ENCODE results near the gene TAS1R3. TPM values are rescaled to one million over a fixed set of nuclear protein-coding genes. Genes with fewer than 3 reads are reported as not detected.

Gene TAS1R3
- total RNA-seq, 1 experiment from 2014 or later = 0.28 TPM

DNA sequence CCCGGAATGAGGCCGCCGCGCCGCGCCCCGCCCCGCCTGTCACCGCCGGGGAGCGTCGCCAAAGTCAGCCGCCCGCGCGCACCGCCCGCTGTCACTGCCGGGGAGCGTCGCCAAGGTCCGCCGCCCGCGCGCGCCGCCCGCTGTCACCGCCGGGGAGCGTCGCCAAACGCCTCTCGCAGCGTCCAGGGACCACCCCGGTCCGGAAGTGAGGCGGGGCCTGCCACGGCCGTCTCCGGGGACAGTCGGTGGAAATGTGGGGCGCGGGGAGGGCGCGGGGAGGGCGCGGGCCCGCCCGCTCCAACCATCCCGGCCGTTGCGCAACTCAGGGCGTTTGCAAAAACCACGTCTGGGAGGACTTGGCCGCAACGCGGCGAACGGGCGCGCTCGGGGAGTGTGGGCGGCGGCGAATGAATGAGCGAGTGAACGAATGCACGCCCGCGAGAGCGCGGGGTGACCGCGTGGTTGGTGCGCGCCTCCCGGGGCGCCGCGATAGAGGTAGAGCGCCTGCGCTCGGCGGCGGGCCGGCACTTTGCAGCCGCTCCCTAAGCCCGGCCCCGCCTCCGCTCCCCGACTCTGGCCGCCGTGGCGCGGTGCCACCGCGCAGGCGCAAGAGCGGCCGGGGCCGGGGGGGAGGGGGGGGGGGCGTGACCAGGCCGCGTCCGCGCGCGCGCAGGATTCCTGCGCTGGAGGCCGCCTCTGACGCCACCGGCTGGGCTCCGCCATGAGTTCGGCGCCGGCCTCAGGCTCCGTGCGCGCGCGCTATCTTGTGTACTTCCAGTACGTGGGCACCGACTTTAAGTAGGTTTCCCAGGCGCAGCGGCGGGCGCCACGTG lies 22.9 kb upstream of the TAS1R3 start, which contains the start of the genes ACAP3 and PUSL1:
ACAP3 (minus strand) TSS at position 8 of the 833 bp plus-strand sequence. CDS start 115 bp downstream, outside the sequence.
PUSL1 (plus strand) TSS at position 675 of the 833 bp plus-strand sequence; CDS start at position 722, 47 bp downstream.
- no peak within 1 kb of the TSS for H2BK20ac ChIP-seq (ENCODE audit: low read depth, low read length, poor library complexity, severe bottlenecking)
- H3K27ac ChIP-seq (ENCODE audit: insufficient read length, low read depth, low read length) = no peak within 1 kb of the TSS
- H2AFZ ChIP-seq (ENCODE audit: low read length) = no peak within 1 kb of the TSS
- no peak within 1 kb of the TSS for H2BK120ac ChIP-seq (ENCODE audit: low read depth, low read length, poor library complexity, severe bottlenecking)
- TF ChIP-seq, protein P1, sequence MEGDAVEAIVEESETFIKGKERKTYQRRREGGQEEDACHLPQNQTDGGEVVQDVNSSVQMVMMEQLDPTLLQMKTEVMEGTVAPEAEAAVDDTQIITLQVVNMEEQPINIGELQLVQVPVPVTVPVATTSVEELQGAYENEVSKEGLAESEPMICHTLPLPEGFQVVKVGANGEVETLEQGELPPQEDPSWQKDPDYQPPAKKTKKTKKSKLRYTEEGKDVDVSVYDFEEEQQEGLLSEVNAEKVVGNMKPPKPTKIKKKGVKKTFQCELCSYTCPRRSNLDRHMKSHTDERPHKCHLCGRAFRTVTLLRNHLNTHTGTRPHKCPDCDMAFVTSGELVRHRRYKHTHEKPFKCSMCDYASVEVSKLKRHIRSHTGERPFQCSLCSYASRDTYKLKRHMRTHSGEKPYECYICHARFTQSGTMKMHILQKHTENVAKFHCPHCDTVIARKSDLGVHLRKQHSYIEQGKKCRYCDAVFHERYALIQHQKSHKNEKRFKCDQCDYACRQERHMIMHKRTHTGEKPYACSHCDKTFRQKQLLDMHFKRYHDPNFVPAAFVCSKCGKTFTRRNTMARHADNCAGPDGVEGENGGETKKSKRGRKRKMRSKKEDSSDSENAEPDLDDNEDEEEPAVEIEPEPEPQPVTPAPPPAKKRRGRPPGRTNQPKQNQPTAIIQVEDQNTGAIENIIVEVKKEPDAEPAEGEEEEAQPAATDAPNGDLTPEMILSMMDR (conservative IDR thresholded peaks at IDR 0.05) = no peak
- no peak within 1 kb of the TSS for H3K18ac ChIP-seq (ENCODE audit: insufficient read length, low read depth, low read length)
- H2BK5ac ChIP-seq (ENCODE audit: insufficient read length, low read length) = no peak within 1 kb of the TSS
- H3K23ac ChIP-seq (ENCODE audit: insufficient read length, low read depth, low read length) = no peak within 1 kb of the TSS
- peaks cover 5% of the 10 kb centered on the region; the same call in 1 of the 2 replicates for H3K4me1 ChIP-seq (ENCODE audit: insufficient read depth, low read length)
- peak within 1 kb of the TSS; percentile 80 to 86 for H3K4me3 Mint-ChIP-seq
- H3K9ac ChIP-seq (ENCODE audit: extremely low read depth, insufficient read length, low read length) = peak within 1 kb of the TSS; percentile 33
- no peak within 1 kb of the TSS for H3T11ph ChIP-seq (ENCODE audit: low read length)
- WGBS (ENCODE audit: extremely low coverage, insufficient read length, low lambda C conversion rate) = no CpG with 5 or more reads among the region's 131 CpGs
- H4K5ac ChIP-seq (ENCODE audit: insufficient read length, low read depth, low read length) = no peak within 1 kb of the TSS
- no peak within 1 kb of the TSS for H2BK12ac ChIP-seq (ENCODE audit: insufficient read length, low read depth, low read length)
- H4K8ac ChIP-seq (replicated peaks; ENCODE audit: insufficient read length, low read depth, low read length) = no peak within 1 kb of the TSS
- no peaks in the 10 kb centered on the region for H4K20me1 ChIP-seq (ENCODE audit: control insufficient read depth, insufficient read depth, insufficient read length)
- no peak within 1 kb of the TSS for H3K56ac ChIP-seq (ENCODE audit: insufficient read length, low read depth, low read length)
- no peaks in the 10 kb centered on the region; a peak in 1 of 5 replicates for H3K9me3 Mint-ChIP-seq
- H3K36me3 Mint-ChIP-seq (ENCODE audit: insufficient read depth in 1 of 3, low read depth in 3 of 3) = peaks cover 0 to 18% (median 12%) of the 10 kb centered on the region in 3 experiments; a peak in 6 of 7 replicates
- peak within 1 kb of the TSS in 1 of 3 experiments; percentile 77; a peak in 1 of 7 replicates for H3K27ac Mint-ChIP-seq
- peak; percentile 83 for DNase-seq
- H3K4me1 Mint-ChIP-seq = peaks cover 18 to 31% of the 10 kb centered on the region in 2 experiments
- H3K27me3 ChIP-seq (ENCODE audit: insufficient read depth, low read length) = no peaks in the 10 kb centered on the region
- no peak within 1 kb of the TSS for H2BK15ac ChIP-seq (ENCODE audit: low read depth, low read length)
- no peaks in the 10 kb centered on the region for H3K79me1 ChIP-seq (ENCODE audit: insufficient read depth, low read depth, low read length, poor library complexity, severe bottlenecking)
- H4K91ac ChIP-seq (ENCODE audit: insufficient read length, low read depth, low read length) = no peak within 1 kb of the TSS
- no peak within 1 kb of the TSS for H2AK5ac ChIP-seq (ENCODE audit: insufficient read length, low read length)
- H3K27me3 Mint-ChIP-seq (ENCODE audit: low read depth) = peaks cover 3% of the 10 kb centered on the region; the same call in 1 of the 2 replicates
- H3K4ac ChIP-seq (ENCODE audit: low read depth, low read length) = no peak within 1 kb of the TSS
- H3K14ac ChIP-seq (ENCODE audit: insufficient read depth, low read length) = no peak within 1 kb of the TSS; the same call in 1 of the 2 replicates
- peaks cover 15% of the 10 kb centered on the region for H3K23me2 ChIP-seq (ENCODE audit: insufficient read length, low read depth, low read length, poor library complexity, severe bottlenecking)
- H3K4me2 ChIP-seq (ENCODE audit: insufficient read depth, insufficient read length, low read length) = peak within 1 kb of the TSS; percentile 46
- no peaks in the 10 kb centered on the region for H3K79me2 ChIP-seq (ENCODE audit: insufficient read depth, low read length)
- no peaks in the 10 kb centered on the region for H3K9me3 ChIP-seq (ENCODE audit: control insufficient read depth, low read depth, low read length)
